SK-N-SH treated with all-trans-retinoic acid at 6 μM for 48 hours (cell line): Measurements from ENCODE around the gene HOXA7.

Source experiments
- ATAC-seq: fragments of 200-7000 bp; cut with Tn5 transposase; 3 replicates; pipeline ENCODE4 v1.9.1; 2020; ENCODE audit warnings: mild to moderate bottlenecking, moderate library complexity
- ARNTL ChIP-seq: fragments of 450-650 bp; formaldehyde crosslinking; IDR thresholded peaks from 2 replicates; pipeline ENCODE4 v1.5.0; 2020; ENCODE audit warnings: low read depth, mild to moderate bottlenecking, moderate library complexity, borderline replicate concordance
- BACH2 ChIP-seq: fragments of 250-450 bp; sonication (Bioruptor Pico); IDR thresholded peaks from 2 replicates; pipeline ENCODE4 v1.9.0; 2021; ENCODE audit warnings: mild to moderate bottlenecking, borderline replicate concordance
- CREB5 ChIP-seq: fragments of 250-450 bp; sonication (Bioruptor Pico); IDR thresholded peaks from 2 replicates; pipeline ENCODE4 v1.5.1; 2020; ENCODE audit warnings: low read depth, mild to moderate bottlenecking, moderate library complexity
- CSDC2 ChIP-seq: fragments of 250-450 bp; sonication (Bioruptor Pico); IDR thresholded peaks from 2 replicates; pipeline ENCODE4 v1.5.0; 2020; ENCODE audit warnings: mild to moderate bottlenecking, moderate library complexity
- CSRNP3 ChIP-seq: fragments of 250-450 bp; sonication (Bioruptor Pico); IDR thresholded peaks from 2 replicates; pipeline ENCODE4 v1.5.1; 2021; ENCODE audit warnings: mild to moderate bottlenecking, moderate library complexity
- ESRRG ChIP-seq: fragments of 250-450 bp; sonication (Bioruptor Pico); IDR thresholded peaks from 2 replicates; pipeline ENCODE4 v1.6.1; 2021; ENCODE audit warnings: mild to moderate bottlenecking
- GLIS3 ChIP-seq: fragments of 250-450 bp; sonication (Bioruptor Pico); IDR thresholded peaks from 2 replicates; pipeline ENCODE4 v1.5.0; 2020; ENCODE audit warnings: mild to moderate bottlenecking, moderate library complexity
- ISL1 ChIP-seq: fragments of 250-450 bp; sonication (Bioruptor Pico); IDR thresholded peaks from 2 replicates; pipeline ENCODE4 v2.1.2; 2022; ENCODE audit warnings: mild to moderate bottlenecking, moderate library complexity
- OSR1 ChIP-seq: fragments of 250-450 bp; sonication (Bioruptor Pico); IDR thresholded peaks from 2 replicates; pipeline ENCODE4 v1.8.0; 2022; ENCODE audit warnings: moderate library complexity, mild to moderate bottlenecking, inconsistent platforms
- PATZ1 ChIP-seq: fragments of 250-450 bp; sonication (Bioruptor Pico); IDR thresholded peaks from 2 replicates; pipeline ENCODE4 v1.8.0; 2020; ENCODE audit warnings: mild to moderate bottlenecking, moderate library complexity, borderline replicate concordance
- POU6F1 ChIP-seq: fragments of 250-450 bp; sonication (Bioruptor Pico); IDR thresholded peaks from 2 replicates; pipeline ENCODE4 v1.8.0; 2021; ENCODE audit warnings: low read depth, mild to moderate bottlenecking, moderate library complexity, borderline replicate concordance
- PPARA ChIP-seq: fragments of 250-450 bp; sonication (Bioruptor Pico); IDR thresholded peaks from 2 replicates; pipeline ENCODE4 v1.5.0; 2020; ENCODE audit warnings: mild to moderate bottlenecking, borderline replicate concordance
- RARB ChIP-seq: fragments of 250-450 bp; sonication (Bioruptor Pico); IDR thresholded peaks from 2 replicates; pipeline ENCODE4 v1.8.0; 2021; ENCODE audit warnings: mild to moderate bottlenecking, moderate library complexity
- SNAI2 ChIP-seq: fragments of 250-450 bp; sonication (Bioruptor Pico); IDR thresholded peaks from 2 replicates; pipeline ENCODE4 v1.5.0; 2020; ENCODE audit warnings: mild to moderate bottlenecking, moderate library complexity
- TCF4 ChIP-seq: fragments of 250-450 bp; sonication (Bioruptor Pico); IDR thresholded peaks from 2 replicates; pipeline ENCODE4 v1.8.0; 2021; ENCODE audit warnings: mild to moderate bottlenecking, moderate library complexity, borderline replicate concordance
- ZC3H10 ChIP-seq: fragments of 250-450 bp; sonication (Bioruptor Pico); IDR thresholded peaks from 2 replicates; pipeline ENCODE4 v1.5.1; 2021; ENCODE audit warnings: mild to moderate bottlenecking, moderate library complexity
- ZFP3 ChIP-seq: fragments of 250-450 bp; sonication (Bioruptor Pico); IDR thresholded peaks from 2 replicates; pipeline ENCODE4 v1.5.0; 2020; ENCODE audit warnings: mild to moderate bottlenecking, moderate library complexity
- ZFP30 ChIP-seq: fragments of 450-650 bp; formaldehyde crosslinking; IDR thresholded peaks from 2 replicates; pipeline ENCODE4 v1.5.0; 2022; ENCODE audit warnings: mild to moderate bottlenecking, moderate library complexity
- ZNF565 ChIP-seq: fragments of 450-650 bp; formaldehyde crosslinking; conservative IDR thresholded peaks from 2 replicates; pipeline ENCODE4 v1.5.0; 2020; ENCODE audit warnings: low read depth, mild to moderate bottlenecking, moderate library complexity
- ZNF70 ChIP-seq: fragments of 450-650 bp; formaldehyde crosslinking; IDR thresholded peaks from 2 replicates; pipeline ENCODE4 v1.5.0; 2020; ENCODE audit warnings: mild to moderate bottlenecking, moderate library complexity
- ZNF8 ChIP-seq: fragments of 450-650 bp; formaldehyde crosslinking; IDR thresholded peaks from 2 replicates; pipeline ENCODE4 v1.5.0; 2020; ENCODE audit warnings: mild to moderate bottlenecking, moderate library complexity

Gene HOXA7

GRCh38 chr7:27113991-27114769 lies 42.3 kb downstream of the HOXA7 start:
- ATAC-seq: no peak
- TF ChIP-seq CSDC2: no peak
- no peak for TF ChIP-seq CSRNP3
- no peak for TF ChIP-seq OSR1 (CRISPR knock-in tag)
- TF ChIP-seq GLIS3: no peak
- TF ChIP-seq PATZ1 (CRISPR knock-in tag): no peak
- no peak for TF ChIP-seq ZNF565 (CRISPR knock-in tag)
- no peak for TF ChIP-seq CREB5 (CRISPR knock-in tag)
- TF ChIP-seq SNAI2: no peak
- no peak for TF ChIP-seq ZC3H10 (CRISPR knock-in tag)
- no peak for TF ChIP-seq ZFP30 (CRISPR knock-in tag)
- no peak for TF ChIP-seq ZNF70 (CRISPR knock-in tag)

GRCh38 chr7:27112955-27113949 lies 43.2 kb downstream of the HOXA7 start:
- TF ChIP-seq GLIS3 (no peak), SNAI2 (no peak), ZNF70 (CRISPR knock-in tag) (no peak), CSDC2 (no peak), ARNTL (CRISPR knock-in tag) (no peak), RARB (CRISPR knock-in tag) (no peak), POU6F1 (CRISPR knock-in tag) (no peak), PPARA (no peak), ZC3H10 (CRISPR knock-in tag) (no peak), ZNF8 (CRISPR knock-in tag) (no peak), ZFP3 (no peak), TCF4 (no peak)
- TF ChIP-seq, all 23 proteins: peak for 0

GRCh38 chr7:27112361-27112760 lies 44.1 kb downstream of the HOXA7 start:
- ATAC-seq: no peak
- TF ChIP-seq ZNF565 (CRISPR knock-in tag) (no peak), TCF4 (no peak), PPARA (no peak)
- TF ChIP-seq, all 23 proteins: peak for 0

More at GRCh38 chr7:27112955-27113949, 43.2 kb downstream of the HOXA7 start:
- ATAC-seq: no peak

GRCh38 chr7:27111751-27112277 lies 44.7 kb downstream of the HOXA7 start:
- no peak for ATAC-seq
- no peak for TF ChIP-seq ZNF8 (CRISPR knock-in tag)
- no peak for TF ChIP-seq SNAI2
- TF ChIP-seq TCF4: no peak
- no peak for TF ChIP-seq BACH2
- no peak for TF ChIP-seq POU6F1 (CRISPR knock-in tag)
- TF ChIP-seq ZNF565 (CRISPR knock-in tag): no peak
- TF ChIP-seq CREB5 (CRISPR knock-in tag): no peak
- TF ChIP-seq CSDC2: no peak
- TF ChIP-seq PATZ1 (CRISPR knock-in tag): no peak
- no peak for TF ChIP-seq ISL1 (CRISPR knock-in tag)
- no peak for TF ChIP-seq ESRRG (CRISPR knock-in tag)
